PC-9 (cell line): ENCODE data around the gene STK36. TPM values are rescaled to one million over a fixed set of nuclear protein-coding genes. Genes with fewer than 3 reads are reported as not detected.

Experiments used
- BruUV-seq: library from RNA; stranded (reverse); fragments of 400-500 nt; replicated peaks from 2 replicates; lab custom pipeline; 2021; lab: Mats Ljungman, UMichigan
- CTCF ChIA-PET: fragments of 300-600 bp; sonication (Branson Sonifier 250); formaldehyde crosslinking; loops from one replicate; lab custom pipeline; 2022; ENCODE audit warnings: antibody characterized with exemption; lab: Charles Lee
- POLR2A ChIA-PET: fragments of 300-600 bp; sonication (Branson Sonifier 250); formaldehyde crosslinking; loops from one replicate; lab custom pipeline; 2022; ENCODE audit warnings: antibody characterized with exemption; ENCODE audit not compliant: unreplicated experiment; lab: Charles Lee
- DNase-seq, 2 experiments: peaks; one replicate each; pipeline versions ENCODE4 v3.0.0 to v3.0.0-alpha.2; 2015 to 2022; ENCODE audit warnings: mixed read lengths in 1 of 2
- H2AFZ ChIP-seq: fragments of 200-600 bp; sonication (generic); 2 replicates; pipeline ENCODE4 v1.8.1; 2017; ENCODE audit warnings: antibody characterized with exemption
- H3F3A ChIP-seq: fragments of 200-600 bp; sonication (generic); 2 replicates; pipeline ENCODE4 v1.8.1; 2017; ENCODE audit warnings: antibody characterized with exemption, mild to moderate bottlenecking, low read depth; ENCODE audit not compliant: insufficient read depth
- H3K27ac ChIP-seq: fragments of 200-600 bp; sonication (generic); 2 replicates; pipeline ENCODE4 v1.6.1; 2016; ENCODE audit warnings: mixed run types
- H3K27me3 ChIP-seq: fragments of 200-600 bp; sonication (generic); 2 replicates; pipeline ENCODE4 v1.6.1; 2016; ENCODE audit warnings: low read depth, mixed run types; ENCODE audit not compliant: insufficient read depth
- H3K36me3 ChIP-seq: fragments of 200-600 bp; sonication (generic); 2 replicates; pipeline ENCODE4 v1.6.1; 2016; ENCODE audit warnings: low read depth, mixed run types
- H3K4me1 ChIP-seq: fragments of 200-600 bp; sonication (generic); replicated peaks from 2 replicates; pipeline ENCODE4 v1.6.1; 2016; ENCODE audit warnings: mixed run types; ENCODE audit not compliant: insufficient read depth
- H3K4me2 ChIP-seq: fragments of 200-600 bp; sonication (generic); 2 replicates; pipeline ENCODE4 v1.6.1; 2017; ENCODE audit warnings: mixed run types
- H3K4me3 ChIP-seq: fragments of 200-600 bp; sonication (generic); 2 replicates; pipeline ENCODE4 v1.6.1; 2016; ENCODE audit warnings: mixed run types
- H3K79me2 ChIP-seq: fragments of 200-600 bp; sonication (generic); 2 replicates; pipeline ENCODE4 v1.6.1; 2017; ENCODE audit warnings: low read depth, mixed run types
- H3K9me2 ChIP-seq: fragments of 200-600 bp; sonication (generic); 2 replicates; pipeline ENCODE4 v1.8.1; 2017; ENCODE audit warnings: mild to moderate bottlenecking; ENCODE audit not compliant: insufficient read depth
- H3K9me3 ChIP-seq: fragments of 200-600 bp; sonication (generic); 2 replicates; pipeline ENCODE4 v1.8.1; 2016; ENCODE audit warnings: low read depth; ENCODE audit not compliant: insufficient read depth
- H4K20me1 ChIP-seq: fragments of 200-600 bp; sonication (generic); 2 replicates; pipeline ENCODE4 v1.8.1; 2017; ENCODE audit not compliant: insufficient read depth
- EZH2 ChIP-seq: fragments of 200-600 bp; sonication (generic); IDR thresholded peaks from 2 replicates; pipeline ENCODE4 v1.8.0; 2017; ENCODE audit warnings: antibody characterized with exemption, low read depth
- intact Hi-C: fragments of 100-400 bp; cut with micrococcal nuclease; formaldehyde crosslinking; loops from one replicate; pipeline ENCODE4 v1.10.0; 2022; ENCODE audit not compliant: unreplicated experiment
- total RNA-seq: library from RNA; stranded (reverse); gene quantifications from 2 replicates; pipeline ENCODE4 v1.2.3, GENCODE V29; 2021
- TF ChIP-seq, protein P1 (sequence below): fragments of 200-600 bp; sonication (generic); conservative IDR thresholded peaks from 2 replicates; pipeline ENCODE4 v1.6.1; 2017; ENCODE audit warnings: mixed run types, antibody characterized with exemption, mild to moderate bottlenecking, moderate library complexity

The STK36 gene
- total RNA-seq, 1 experiment from 2014 or later, result 52.9 TPM

DNA sequence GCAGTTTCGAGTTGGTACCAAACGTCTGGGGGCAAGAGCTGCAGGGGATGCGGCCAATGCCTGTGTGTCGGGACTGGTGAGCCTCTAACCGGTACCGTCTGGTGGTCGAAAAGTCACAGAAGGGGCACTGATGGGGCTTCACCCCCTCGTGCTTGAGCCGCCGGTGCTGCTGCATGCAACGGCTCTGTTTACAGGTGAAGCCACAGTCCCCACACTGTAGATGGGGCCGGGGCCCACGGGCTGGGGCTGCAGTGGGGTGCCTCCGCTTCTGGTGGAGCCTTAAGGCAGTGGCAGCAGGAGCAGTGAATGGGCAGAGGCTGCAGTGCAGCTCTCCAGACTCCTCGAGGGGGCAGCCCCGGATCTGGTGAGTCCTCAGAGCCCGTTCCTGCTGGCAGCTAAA, 29.1 kb upstream of the STK36 start:
- ChIA-PET CTCF (no interaction called here), POLR2A (no interaction called here)
- peaks cover 5% of the 10 kb centered on the region; the same call in 1 of the 2 replicates for H3K36me3 ChIP-seq
- no peak overlapping the region for H3K4me2 ChIP-seq
- DNase-seq, result no peak
- no peak overlapping the region for H3K4me3 ChIP-seq
- no peaks in the 10 kb centered on the region for H3K9me3 ChIP-seq
- intact Hi-C loops, result no loop called here
- no peak for TF ChIP-seq EZH2
- TF ChIP-seq, protein P1, sequence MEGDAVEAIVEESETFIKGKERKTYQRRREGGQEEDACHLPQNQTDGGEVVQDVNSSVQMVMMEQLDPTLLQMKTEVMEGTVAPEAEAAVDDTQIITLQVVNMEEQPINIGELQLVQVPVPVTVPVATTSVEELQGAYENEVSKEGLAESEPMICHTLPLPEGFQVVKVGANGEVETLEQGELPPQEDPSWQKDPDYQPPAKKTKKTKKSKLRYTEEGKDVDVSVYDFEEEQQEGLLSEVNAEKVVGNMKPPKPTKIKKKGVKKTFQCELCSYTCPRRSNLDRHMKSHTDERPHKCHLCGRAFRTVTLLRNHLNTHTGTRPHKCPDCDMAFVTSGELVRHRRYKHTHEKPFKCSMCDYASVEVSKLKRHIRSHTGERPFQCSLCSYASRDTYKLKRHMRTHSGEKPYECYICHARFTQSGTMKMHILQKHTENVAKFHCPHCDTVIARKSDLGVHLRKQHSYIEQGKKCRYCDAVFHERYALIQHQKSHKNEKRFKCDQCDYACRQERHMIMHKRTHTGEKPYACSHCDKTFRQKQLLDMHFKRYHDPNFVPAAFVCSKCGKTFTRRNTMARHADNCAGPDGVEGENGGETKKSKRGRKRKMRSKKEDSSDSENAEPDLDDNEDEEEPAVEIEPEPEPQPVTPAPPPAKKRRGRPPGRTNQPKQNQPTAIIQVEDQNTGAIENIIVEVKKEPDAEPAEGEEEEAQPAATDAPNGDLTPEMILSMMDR, result no peak
- no peaks in the 10 kb centered on the region for H3K27me3 ChIP-seq
- H3K9me2 ChIP-seq, result no peaks in the 10 kb centered on the region
- H3K27ac ChIP-seq, result no peak overlapping the region
- H3K79me2 ChIP-seq, result 0 out of 2 replicates have a peak, but pooled peaks cover 5% of the 10 kb centered on the region
- H4K20me1 ChIP-seq, result 0 out of 2 replicates have a peak, but pooled peaks cover 2% of the 10 kb centered on the region
- peaks cover 12% of the 10 kb centered on the region; the same call in 1 of the 2 replicates for H3K4me1 ChIP-seq
- no peak overlapping the region for H2AFZ ChIP-seq
- no peaks in the 10 kb centered on the region; the same call in 1 of the 2 replicates for H3F3A ChIP-seq
- no TSS peak for BruUV-seq

DNA sequence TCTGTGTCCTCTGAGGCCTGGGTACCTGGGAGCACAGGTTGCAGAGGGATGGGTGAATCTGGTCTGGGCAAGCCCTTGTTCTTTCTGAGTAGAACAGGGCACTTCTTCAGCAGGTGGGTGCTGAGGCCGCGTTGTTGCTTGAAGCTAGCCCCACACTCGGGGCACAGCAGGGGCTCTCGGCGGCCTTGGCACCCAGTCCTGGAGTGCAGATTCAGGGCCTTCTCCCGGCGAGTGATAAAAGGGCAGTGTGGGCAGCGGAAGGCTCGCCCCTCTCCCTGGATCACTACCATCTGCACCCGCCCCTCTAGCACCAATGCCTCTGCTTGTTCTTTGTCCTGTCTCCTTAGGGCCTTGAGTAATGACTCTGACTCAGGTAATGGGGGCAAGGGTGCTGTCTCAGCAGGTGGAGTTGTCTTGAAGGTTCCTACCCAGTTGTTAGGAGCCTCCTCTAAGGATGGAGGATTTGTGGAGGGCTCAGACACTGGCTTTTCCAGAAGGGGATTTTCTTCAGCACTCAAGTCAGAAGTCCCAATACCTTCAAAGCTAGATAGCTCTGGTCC, 28.1 kb upstream of the STK36 start:
- peaks cover 12% of the 10 kb centered on the region; the same call in 1 of the 2 replicates for H3K4me1 ChIP-seq
- no peaks in the 10 kb centered on the region for H3K9me3 ChIP-seq
- no peaks in the 10 kb centered on the region for H3K27me3 ChIP-seq
- H3K4me2 ChIP-seq, result no peak overlapping the region
- peaks cover 16% of the 10 kb centered on the region for H3K36me3 ChIP-seq
- H3K4me3 ChIP-seq, result no peak overlapping the region
- H3K27ac ChIP-seq, result peak overlapping the region; percentile 81
- ChIA-PET CTCF (no interaction called here), POLR2A (no interaction called here)
- no peaks in the 10 kb centered on the region; the same call in 1 of the 2 replicates for H3F3A ChIP-seq
- no peaks in the 10 kb centered on the region for H3K9me2 ChIP-seq
- H2AFZ ChIP-seq, result no peak overlapping the region
- BruUV-seq, result no TSS peak
- DNase-seq, result no peak
- 0 out of 2 replicates have a peak, but pooled peaks cover 11% of the 10 kb centered on the region for H3K79me2 ChIP-seq
- peaks cover 6% of the 10 kb centered on the region; the same call in 1 of the 2 replicates for H4K20me1 ChIP-seq
- TF ChIP-seq, protein P1, result no peak
- TF ChIP-seq EZH2, result no peak
- intact Hi-C loops, result no loop called here

DNA sequence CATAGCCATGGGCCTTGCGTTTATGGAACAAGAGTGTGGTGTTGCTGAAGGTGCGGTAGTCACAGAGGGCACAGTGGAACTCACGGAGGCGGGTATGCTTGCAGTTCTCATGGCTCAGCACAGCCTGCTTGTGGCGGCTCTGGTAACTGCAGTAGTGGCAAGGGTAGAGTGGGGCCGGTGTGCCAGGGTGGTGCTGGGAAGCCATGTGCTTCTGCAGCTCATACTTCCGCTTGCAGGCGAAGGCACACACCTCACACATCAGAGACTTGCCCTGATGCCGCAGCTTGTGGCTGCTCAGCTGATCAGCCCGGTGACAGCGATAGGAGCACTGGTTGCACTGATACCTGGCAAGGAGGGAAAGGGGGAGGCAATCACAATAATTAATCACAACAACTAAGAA, 27.2 kb upstream of the STK36 start:
- Histone ChIP-seq H3K36me3 (peaks cover 16% of the 10 kb centered on the region; the same call in 1 of the 2 replicates), H3K4me1 (peaks cover 12% of the 10 kb centered on the region; the same call in 1 of the 2 replicates), H3K27ac (peak overlapping the region; percentile 81), H3K79me2 (0 out of 2 replicates have a peak, but pooled peaks cover 11% of the 10 kb centered on the region), H4K20me1 (peaks cover 6% of the 10 kb centered on the region; the same call in 1 of the 2 replicates), H3K9me3 (no peaks in the 10 kb centered on the region), H2AFZ (no peak overlapping the region), H3F3A (peaks cover 3% of the 10 kb centered on the region; the same call in 1 of the 2 replicates), H3K9me2 (no peaks in the 10 kb centered on the region), H3K4me2 (no peak overlapping the region), H3K27me3 (no peaks in the 10 kb centered on the region), H3K4me3 (no peak overlapping the region)
- ChIA-PET CTCF (no interaction called here), POLR2A (no interaction called here)
- no peak for DNase-seq
- TF ChIP-seq, protein P1, result no peak
- no peak for TF ChIP-seq EZH2
- intact Hi-C loops, result loop anchor here (5.0 kb wide), 1 partner anchor 457 kb away; no protein-coding TSS in a partner anchor
- BruUV-seq, result TSS peak; percentile 23
